ENCODE results near the gene ZNF575.

ZNF575 gene

DNA sequence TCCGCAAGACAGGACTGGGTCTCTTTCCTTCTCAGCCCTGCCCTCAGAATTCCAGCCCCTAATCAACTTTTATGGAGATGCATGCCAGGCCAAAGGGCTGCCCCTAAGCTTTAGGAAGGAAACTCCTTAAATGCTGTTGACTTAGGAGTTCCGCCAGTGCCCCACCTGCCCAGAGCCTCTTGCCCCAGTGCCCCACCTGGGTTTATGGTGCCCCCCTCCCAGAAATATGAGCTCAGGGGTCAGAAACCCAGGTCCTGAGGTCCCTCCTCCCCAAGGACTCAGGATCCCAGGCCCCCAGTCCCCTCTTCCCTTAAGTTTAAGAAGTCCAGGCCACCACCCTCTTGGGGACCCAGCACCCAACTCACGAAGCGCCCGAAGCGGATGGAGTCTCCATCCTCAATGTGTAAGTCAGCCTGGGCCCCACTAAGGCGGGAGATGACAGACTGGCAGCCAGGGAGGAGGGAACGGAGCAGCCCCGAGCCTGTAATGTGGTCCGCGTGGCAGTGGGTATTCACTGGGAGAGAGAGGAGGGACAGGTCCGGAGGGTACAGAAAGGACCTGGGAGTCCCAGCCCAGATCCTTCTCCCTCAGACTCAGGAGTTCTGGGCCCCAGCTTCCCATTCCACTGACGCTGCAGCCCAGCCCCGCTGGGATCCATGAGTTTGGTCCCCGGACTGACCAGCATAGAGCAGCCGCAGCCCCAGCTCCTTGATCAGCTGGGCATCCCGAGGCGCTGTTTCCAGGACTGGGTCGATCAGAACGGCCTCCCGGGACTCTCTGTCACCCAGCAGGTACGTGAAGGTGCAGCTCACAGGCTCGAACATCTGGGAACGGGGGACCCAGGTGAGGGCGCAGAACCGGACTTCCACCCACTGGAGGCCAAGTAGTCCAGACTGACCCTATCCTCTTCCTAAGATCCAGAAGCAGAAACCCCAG is 6.9 kb upstream of the ZNF575 start:
- peaks cover 8% of the 10 kb centered on the region for H3K27me3 ChIP-seq (ENCODE audit: insufficient read depth, insufficient read length)

DNA sequence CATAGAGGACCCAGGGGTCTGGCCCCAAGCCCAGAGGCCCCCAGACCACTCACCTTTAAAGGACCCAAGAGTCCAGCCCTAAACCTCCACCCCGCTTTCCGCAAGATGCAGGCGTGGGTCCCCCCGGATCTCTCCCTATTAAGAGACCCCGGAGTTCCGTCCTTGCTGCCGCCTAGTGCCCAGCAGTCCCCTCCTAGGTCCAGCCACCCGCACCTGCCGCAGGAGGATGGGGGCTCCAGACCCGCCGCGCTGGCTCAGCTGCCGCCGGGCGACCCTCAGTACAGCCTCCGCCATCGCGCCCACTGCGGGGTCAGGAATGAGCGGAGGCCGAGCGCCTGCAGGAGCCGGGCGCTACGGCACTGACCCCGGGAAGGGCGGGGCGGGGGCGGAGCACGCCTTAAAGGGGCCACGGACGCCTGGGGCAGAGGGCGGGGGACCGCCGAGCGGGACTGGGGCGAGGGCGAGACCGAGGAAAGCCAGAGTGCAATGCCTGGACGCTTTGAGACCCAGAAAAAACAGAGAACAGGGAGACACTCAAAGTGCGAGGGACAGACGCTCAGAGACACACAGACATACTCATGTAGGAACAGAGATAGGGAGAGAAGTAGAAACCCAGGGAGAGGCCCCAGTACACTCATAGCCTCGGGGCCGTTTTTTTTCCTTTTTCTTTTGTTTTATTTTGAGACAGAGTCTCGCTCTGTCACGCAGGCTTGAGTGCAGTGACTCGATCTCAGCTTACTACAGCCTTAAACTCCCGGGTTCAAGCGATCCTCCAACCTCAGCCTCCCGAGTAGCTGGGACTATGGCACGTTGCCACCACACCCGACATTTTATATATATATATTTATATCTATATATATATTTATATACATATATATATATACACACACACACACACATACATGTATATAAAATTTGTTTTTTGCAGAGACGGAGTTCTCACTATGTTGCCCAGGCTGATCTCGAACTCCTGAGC is 5.8 kb upstream of the ZNF575 start, which contains the start of gene ETHE1:
TSS of gene ETHE1 (minus strand) at position 318 of the 976 bp plus-strand sequence. CDS start at position 294, 24 bp downstream.
- Histone ChIP-seq H3K27me3 (ENCODE audit: insufficient read depth, insufficient read length) (peaks cover 8% of the 10 kb centered on the region), H3K4me3 (ENCODE audit: insufficient read length, low read depth) (peak within 1 kb of the TSS; percentile 84), H3K9ac (ENCODE audit: insufficient read length, low read depth) (peak within 1 kb of the TSS; percentile 93), H3K9me3 (ENCODE audit: insufficient read depth, low read length) (no peaks in the 10 kb centered on the region), H3K36me3 (ENCODE audit: insufficient read depth, insufficient read length, low read length) (peaks cover 3% of the 10 kb centered on the region), H3K4me1 (ENCODE audit: insufficient read depth, insufficient read length) (no peaks in the 10 kb centered on the region)
- no peak for TF ChIP-seq YY1 (IDR thresholded peaks at IDR 0.05; ENCODE audit: insufficient read depth, insufficient read length)
- no peak for TF ChIP-seq SUZ12 (IDR thresholded peaks at IDR 0.05; ENCODE audit: extremely low read depth, insufficient read depth, insufficient read length)
- no peak for TF ChIP-seq ZNF274 (IDR thresholded peaks at IDR 0.05; ENCODE audit: low read depth, low read length)
- DNase-seq (ENCODE audit: low read depth, low spot score), result no peak

More for the DNA sequence above, 6.9 kb upstream of the ZNF575 start:
- Histone ChIP-seq H3K36me3 (ENCODE audit: insufficient read depth, insufficient read length, low read length) (peaks cover 6% of the 10 kb centered on the region), H3K4me1 (ENCODE audit: insufficient read depth, insufficient read length) (no peaks in the 10 kb centered on the region), H3K9me3 (ENCODE audit: insufficient read depth, low read length) (no peaks in the 10 kb centered on the region), H3K9ac (ENCODE audit: insufficient read length, low read depth) (peak overlapping the region; percentile 93), H3K4me3 (ENCODE audit: insufficient read length, low read depth) (peak overlapping the region; percentile 84)
- no peak for TF ChIP-seq SUZ12 (IDR thresholded peaks at IDR 0.05; ENCODE audit: extremely low read depth, insufficient read depth, insufficient read length)
- no peak for TF ChIP-seq ZNF274 (IDR thresholded peaks at IDR 0.05; ENCODE audit: low read depth, low read length)
- no peak for TF ChIP-seq YY1 (IDR thresholded peaks at IDR 0.05; ENCODE audit: insufficient read depth, insufficient read length)
- DNase-seq (ENCODE audit: low read depth, low spot score), result no peak

DNA sequence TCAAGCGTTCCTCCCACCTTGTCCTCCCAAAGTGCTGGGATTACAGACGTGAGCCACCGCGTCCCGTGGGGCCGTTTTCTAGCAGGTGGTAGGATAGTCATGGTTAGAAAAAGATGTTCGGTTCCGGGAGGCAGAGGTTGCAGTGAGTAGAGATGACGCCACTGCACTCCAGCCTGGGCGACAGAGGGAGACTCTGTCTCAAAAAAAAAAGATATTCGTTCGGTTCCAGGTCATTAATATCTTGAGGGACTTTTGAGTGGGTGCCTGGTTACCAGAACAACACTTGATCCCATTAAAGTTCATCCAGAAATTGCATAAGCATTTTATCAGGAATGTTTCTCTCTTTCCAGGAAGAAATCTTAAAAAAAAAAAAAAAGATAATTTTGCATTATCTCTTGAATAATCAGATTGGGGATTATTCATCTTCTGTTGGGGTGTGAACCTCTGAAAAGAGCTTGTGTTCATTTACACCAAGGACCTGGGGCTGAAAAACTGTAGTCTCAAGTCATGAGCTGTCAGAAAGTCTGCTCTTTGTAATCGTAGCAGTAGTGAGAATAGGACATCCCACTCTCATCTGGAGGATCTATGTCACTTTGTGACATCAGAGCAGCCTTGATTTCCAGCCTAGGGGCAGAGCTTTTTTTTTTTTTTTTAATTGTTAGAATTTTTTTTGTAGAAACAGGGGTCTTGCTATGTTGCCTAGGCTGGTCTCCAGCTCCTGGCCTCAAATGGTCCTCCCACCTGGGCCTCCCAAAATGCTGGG is 4.9 kb upstream of the ZNF575 start:
- H3K9ac ChIP-seq (ENCODE audit: insufficient read length, low read depth), result no peak overlapping the region
- H3K4me3 ChIP-seq (ENCODE audit: insufficient read length, low read depth), result no peak overlapping the region
- no peak for DNase-seq (ENCODE audit: low read depth, low spot score)
- H3K36me3 ChIP-seq (ENCODE audit: insufficient read depth, insufficient read length, low read length), result peaks cover under 1% of the 10 kb centered on the region
- TF ChIP-seq YY1 (IDR thresholded peaks at IDR 0.05; ENCODE audit: insufficient read depth, insufficient read length) (no peak), ZNF274 (IDR thresholded peaks at IDR 0.05; ENCODE audit: low read depth, low read length) (no peak), SUZ12 (IDR thresholded peaks at IDR 0.05; ENCODE audit: extremely low read depth, insufficient read depth, insufficient read length) (no peak)
- H3K9me3 ChIP-seq (ENCODE audit: insufficient read depth, low read length), result no peaks in the 10 kb centered on the region
- H3K27me3 ChIP-seq (ENCODE audit: insufficient read depth, insufficient read length), result peaks cover 8% of the 10 kb centered on the region
- H3K4me1 ChIP-seq (ENCODE audit: insufficient read depth, insufficient read length), result no peaks in the 10 kb centered on the region

GRCh38 chr19:43532571-43532961 is 422 bp upstream of the ZNF575 start:
- Histone ChIP-seq H3K9ac (ENCODE audit: insufficient read length, low read depth) (peak overlapping the region; percentile 80), H3K36me3 (ENCODE audit: insufficient read depth, insufficient read length, low read length) (peaks cover 6% of the 10 kb centered on the region), H3K9me3 (ENCODE audit: insufficient read depth, low read length) (no peaks in the 10 kb centered on the region), H3K4me1 (ENCODE audit: insufficient read depth, insufficient read length) (peaks cover 10% of the 10 kb centered on the region), H3K4me3 (ENCODE audit: insufficient read length, low read depth) (peak overlapping the region; percentile 56), H3K27me3 (ENCODE audit: insufficient read depth, insufficient read length) (no peaks in the 10 kb centered on the region)
- DNase-seq (ENCODE audit: low read depth, low spot score), result no peak
- TF ChIP-seq SUZ12 (IDR thresholded peaks at IDR 0.05; ENCODE audit: extremely low read depth, insufficient read depth, insufficient read length), result no peak
- TF ChIP-seq YY1 (IDR thresholded peaks at IDR 0.05; ENCODE audit: insufficient read depth, insufficient read length), result no peak
- TF ChIP-seq ZNF274 (IDR thresholded peaks at IDR 0.05; ENCODE audit: low read depth, low read length), result no peak

DNA sequence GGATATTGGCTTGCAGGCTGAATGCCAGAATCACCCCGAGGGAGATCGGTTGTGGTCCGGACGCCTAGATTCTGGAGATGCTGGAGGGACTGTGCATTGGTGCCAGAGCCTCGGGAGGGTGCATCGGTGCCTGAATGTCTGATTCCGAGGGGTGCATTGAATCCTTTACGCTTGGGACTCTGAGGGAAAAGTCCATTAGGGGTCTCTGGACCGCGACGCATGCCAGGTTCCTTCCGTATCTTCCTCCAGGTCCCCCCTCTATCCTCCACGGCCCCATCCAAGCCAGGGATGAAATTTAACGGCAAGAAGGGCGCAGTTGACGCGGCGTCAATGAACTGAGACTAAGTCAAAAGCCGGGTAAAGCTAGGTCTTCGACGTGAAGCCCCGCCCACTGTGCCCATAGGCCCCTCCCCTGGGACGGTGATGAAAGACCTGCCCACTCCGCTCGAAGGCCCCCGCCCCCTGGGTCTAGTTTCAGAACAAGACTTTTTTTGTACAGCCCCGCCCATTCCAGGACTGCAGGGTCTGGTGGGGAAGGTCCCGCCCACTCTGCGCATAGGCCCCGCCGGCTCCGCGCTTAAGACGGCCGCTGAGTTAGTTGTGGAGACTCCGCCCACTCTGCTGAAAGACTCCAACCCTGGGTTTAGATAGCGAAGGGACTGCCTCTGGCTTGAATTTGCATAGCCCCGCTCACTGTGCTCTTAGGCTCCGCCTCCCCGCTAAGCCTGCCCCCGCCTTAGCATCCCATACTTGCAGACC is 737 bp downstream of the ZNF575 start:
- H3K27me3 ChIP-seq (ENCODE audit: insufficient read depth, insufficient read length), result no peaks in the 10 kb centered on the region
- H3K4me1 ChIP-seq (ENCODE audit: insufficient read depth, insufficient read length), result peaks cover 10% of the 10 kb centered on the region
- H3K36me3 ChIP-seq (ENCODE audit: insufficient read depth, insufficient read length, low read length), result peaks cover 16% of the 10 kb centered on the region
- peak overlapping the region; percentile 72 for H3K9ac ChIP-seq (ENCODE audit: insufficient read length, low read depth)
- H3K9me3 ChIP-seq (ENCODE audit: insufficient read depth, low read length), result peaks cover 7% of the 10 kb centered on the region; the same call in 1 of the 2 replicates
- no peak for TF ChIP-seq ZNF274 (IDR thresholded peaks at IDR 0.05; ENCODE audit: low read depth, low read length)
- peak overlapping the region; percentile 44 for H3K4me3 ChIP-seq (ENCODE audit: insufficient read length, low read depth)
- DNase-seq (ENCODE audit: low read depth, low spot score), result peak; percentile 95

DNA sequence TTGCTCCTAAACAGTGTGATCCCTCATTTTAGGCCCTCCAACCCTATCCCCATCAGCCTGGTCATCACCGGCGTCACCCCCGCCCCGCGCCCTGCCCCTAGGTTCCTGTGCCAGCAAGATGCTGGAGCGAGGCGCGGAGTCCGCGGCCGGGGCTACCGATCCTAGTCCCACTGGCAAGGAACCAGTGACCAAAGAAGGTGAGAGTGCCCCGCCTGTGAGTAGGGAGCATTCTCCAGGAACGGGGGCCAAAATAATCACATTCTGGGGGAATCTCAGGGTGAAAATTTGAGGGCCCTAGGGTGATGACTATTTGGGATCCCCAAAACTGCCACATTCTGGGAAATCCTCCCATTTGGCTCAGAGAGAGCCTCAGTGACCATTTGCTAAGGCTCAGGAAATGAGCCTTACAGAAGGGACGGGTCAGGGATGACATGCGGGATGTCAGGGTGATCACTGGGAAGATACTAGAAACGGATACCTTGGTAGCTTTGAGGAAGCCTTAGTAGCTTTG is 1.4 kb downstream of the ZNF575 start:
- Histone ChIP-seq H3K4me3 (ENCODE audit: insufficient read length, low read depth) (peak overlapping the region; percentile 21), H3K9ac (ENCODE audit: insufficient read length, low read depth) (peak overlapping the region; percentile 33), H3K27me3 (ENCODE audit: insufficient read depth, insufficient read length) (no peaks in the 10 kb centered on the region), H3K4me1 (ENCODE audit: insufficient read depth, insufficient read length) (peaks cover 10% of the 10 kb centered on the region), H3K9me3 (ENCODE audit: insufficient read depth, low read length) (peaks cover 13% of the 10 kb centered on the region; the same call in 1 of the 2 replicates), H3K36me3 (ENCODE audit: insufficient read depth, insufficient read length, low read length) (peaks cover 22% of the 10 kb centered on the region)
- no peak for DNase-seq (ENCODE audit: low read depth, low spot score)
- TF ChIP-seq SUZ12 (IDR thresholded peaks at IDR 0.05; ENCODE audit: extremely low read depth, insufficient read depth, insufficient read length) (no peak), ZNF274 (IDR thresholded peaks at IDR 0.05; ENCODE audit: low read depth, low read length) (no peak), YY1 (IDR thresholded peaks at IDR 0.05; ENCODE audit: insufficient read depth, insufficient read length) (no peak)
